K562 (cell line): ENCODE measurements around the gene MACROD2. TPM values are rescaled to one million over a fixed set of nuclear protein-coding genes. Genes with fewer than 3 reads are reported as not detected.

Experiments used
- ATAC-seq: fragments of 200-7000 bp; cut with Tn5 transposase; 3 replicates; pipeline ENCODE4 v1.9.1; 2020; ENCODE audit warnings: moderate library complexity
- BruUV-seq: library from RNA; stranded (reverse); fragments of 400-500 nt; replicated peaks from 2 replicates; lab custom pipeline; 2021; lab: Mats Ljungman, UMichigan
- CTCF ChIA-PET: fragments of 300-600 bp; formaldehyde crosslinking; extraction: SDS; loops from one replicate; lab custom pipeline; 2021; ENCODE audit warnings: low intra/inter-chr PET ratio; lab: Yijun Ruan, JAX
- POLR2A ChIA-PET: fragments of 300-600, 350-650 bp; sonication (Branson Sonifier 250); formaldehyde crosslinking; extraction: SDS; loops from one replicate; lab custom pipeline; 2021; ENCODE audit warnings: antibody characterized with exemption, inconsistent platforms; lab: Yijun Ruan, JAX
- DNase-seq, 4 experiments: peaks; one replicate each; pipeline versions ENCODE4 v3.0.0 to v3.0.0-alpha.2; 2011 to 2018; ENCODE audit warnings: low spot score in 3 of 4, mixed read lengths in 3 of 4; ENCODE audit errors: extremely low read depth in 1 of 4
- FAIRE-seq: peaks from 2 replicates; lab custom pipeline; 2011; peaks lifted over from hg19 to GRCh38; lab: Jason Lieb, UNC
- H2AFZ ChIP-seq: 2 replicates; pipeline ENCODE4 v1.6.0; 2011; ENCODE audit warnings: low read depth, low read length, control low read depth, inconsistent platforms
- H3K27ac ChIP-seq: fragments of 200-600 bp; 3 replicates; pipeline ENCODE4 v1.8.0; 2011; ENCODE audit warnings: low read depth, mild to moderate bottlenecking, control low read depth, inconsistent platforms, low read length, moderate library complexity, mixed read lengths; ENCODE audit errors: extremely low read depth
- H3K27me3 ChIP-seq, 2 experiments: fragments of 300-600 bp in 1 of 2; 2 replicates in 1 of 2; 3 replicates in 1 of 2; pipeline versions ENCODE4 v1.6.0 to v1.8.0; 2011; ENCODE audit warnings: inconsistent platforms in 2 of 2, low read length in 2 of 2, mild to moderate bottlenecking in 1 of 2, mixed read lengths in 1 of 2, moderate library complexity in 1 of 2; ENCODE audit not compliant: control insufficient read depth in 2 of 2, insufficient read depth in 2 of 2
- H3K36me3 ChIP-seq: fragments of 300-600 bp; 3 replicates; pipeline ENCODE4 v1.8.0; 2011; ENCODE audit warnings: mild to moderate bottlenecking, low read length, inconsistent platforms; ENCODE audit not compliant: control insufficient read depth, insufficient read depth
- H3K4me1 ChIP-seq, 2 experiments: fragments of 200-600 bp in 1 of 2; replicated peaks in 1 of 2; 2 replicates in 1 of 2; 3 replicates in 1 of 2; pipeline versions ENCODE4 v1.5.1 to v1.8.0; 2011; ENCODE audit warnings: inconsistent platforms in 2 of 2, low read length in 2 of 2, mild to moderate bottlenecking in 1 of 2, mixed read lengths in 1 of 2, moderate library complexity in 1 of 2; ENCODE audit not compliant: control insufficient read depth in 2 of 2, insufficient read depth in 2 of 2
- H3K4me2 ChIP-seq: 2 replicates; pipeline ENCODE4 v1.6.1; 2011; ENCODE audit warnings: low read length, control low read depth, inconsistent platforms, mixed read lengths; ENCODE audit not compliant: insufficient read depth
- H3K4me3 ChIP-seq: fragments of 200-600 bp; sonication (generic), shearing (Covaris generic); 2 replicates; pipeline ENCODE4 v1.5.1; 2016; ENCODE audit warnings: control low read depth, inconsistent platforms
- H3K79me2 ChIP-seq: fragments of 200-600 bp; 3 replicates; pipeline ENCODE4 v1.8.0; 2011; ENCODE audit warnings: low read length, inconsistent platforms; ENCODE audit not compliant: control insufficient read depth, insufficient read depth
- H3K9ac ChIP-seq, 2 experiments: 2 replicates each; pipeline versions ENCODE4 v1.6.0 to v1.6.1; 2011; ENCODE audit warnings: low read depth in 2 of 2, low read length in 2 of 2, control low read depth in 1 of 2, inconsistent platforms in 1 of 2, mild to moderate bottlenecking in 1 of 2, mixed read lengths in 1 of 2; ENCODE audit not compliant: insufficient read depth in 1 of 2
- H3K9me1 ChIP-seq: one replicate; pipeline ENCODE4 v1.6.0; 2011; ENCODE audit warnings: inconsistent platforms, mild to moderate bottlenecking, low read length, moderate library complexity; ENCODE audit not compliant: control insufficient read depth, insufficient read depth
- H3K9me3 ChIP-seq: replicated peaks from 2 replicates; pipeline ENCODE4 v1.5.1; 2011; ENCODE audit warnings: low read depth, low read length, inconsistent platforms; ENCODE audit not compliant: control insufficient read depth, insufficient read depth
- H4K20me1 ChIP-seq: replicated peaks from 2 replicates; pipeline ENCODE4 v1.6.1; 2011; ENCODE audit warnings: low read length, inconsistent platforms, mixed read lengths; ENCODE audit not compliant: control insufficient read depth, insufficient read depth
- KAT8 ChIP-seq: fragments of 450-650 bp; IDR thresholded peaks from 2 replicates; pipeline ENCODE4 v1.6.1; 2016; ENCODE audit warnings: low read depth, mild to moderate bottlenecking
- NFATC3 ChIP-seq: fragments of 450-650 bp; IDR thresholded peaks from 2 replicates; pipeline ENCODE4 v1.6.1; 2017; ENCODE audit warnings: mild to moderate bottlenecking
- NR3C1 ChIP-seq: sonication (generic); formaldehyde crosslinking; IDR thresholded peaks from 2 replicates; pipeline ENCODE4 v1.8.1; 2022; ENCODE audit warnings: missing genetic modification reagents
- POLR3A ChIP-seq: IDR thresholded peaks from 2 replicates; pipeline ENCODE4 v1.6.1; 2011; ENCODE audit warnings: borderline replicate concordance, mild to moderate bottlenecking, moderate library complexity; ENCODE audit not compliant: insufficient read length, insufficient read depth; ENCODE audit errors: extremely low read depth
- RBM25 ChIP-seq: fragments of 200-400 bp; formaldehyde crosslinking; IDR thresholded peaks from 2 replicates; pipeline ENCODE4 v1.6.1; 2018; ENCODE audit warnings: low read length, low read depth, moderate library complexity; ENCODE audit not compliant: severe bottlenecking
- ZFP1 ChIP-seq: fragments of 450-650 bp; formaldehyde crosslinking; IDR thresholded peaks from 2 replicates; pipeline ENCODE4 v1.4.0; 2020; ENCODE audit warnings: mild to moderate bottlenecking, mixed read lengths
- ZNF717 ChIP-seq: fragments of 250-450 bp; sonication (Bioruptor Pico); IDR thresholded peaks from 2 replicates; pipeline ENCODE4 v1.5.0; 2021
- WGBS: fragments of 100-300 bp; shearing (Covaris generic); methylation state at CpG from one replicate; pipeline ENCODE4 v1.1.6; 2016; ENCODE audit warnings: low coverage, mixed read lengths; ENCODE audit not compliant: insufficient coverage; ENCODE audit errors: missing lambda C conversion rate; 5-methylcytosine and 5-hydroxymethylcytosine counted together
- in situ Hi-C: fragments of 300-500 bp; cut with MboI; formaldehyde crosslinking; loops from 4 replicates; pipeline ENCODE4 v1.15.0; 2018; ENCODE audit warnings: inconsistent platforms, mixed read lengths
- intact Hi-C: fragments of 100-400 bp; cut with micrococcal nuclease; formaldehyde crosslinking; loops from 2 replicates; pipeline ENCODE4 v1.14.2; 2022
- polyA plus RNA-seq, 8 experiments: library from polyadenylated mRNA; depleted of rRNA in 4 of 8; stranded (reverse) in 5 of 8; unstranded in 3 of 8; fragments of >200 nt; fragmentation: Nextera tagmentation in 2 of 8; fragmentation: Illumina TruSeq in 1 of 8; extraction: Ambion mirVana in 2 of 8; extraction: Trizol in 1 of 8; gene quantifications; 2 replicates each; pipeline versions ENCODE4 v1.2.1 to v1.2.3, GENCODE V29; 2011 to 2014; ENCODE audit warnings: inconsistent platforms in 1 of 8, missing spikeins in 1 of 8
- total RNA-seq, 7 experiments: library from RNA; depleted of rRNA in 6 of 7; stranded (reverse); fragments of >200 nt in 6 of 7; fragmentation: Illumina TruSeq in 2 of 7; extraction: Trizol in 2 of 7; gene quantifications; 2 replicates each; pipeline versions ENCODE4 v1.2.1 to v1.2.3, GENCODE V29; 2011 to 2021; ENCODE audit warnings: low replicate concordance in 1 of 7
- TF ChIP-seq, protein P1 (sequence below): fragments of 250-450 bp; sonication (Bioruptor Pico); IDR thresholded peaks from 2 replicates; pipeline ENCODE4 v1.8.0; 2021; ENCODE audit warnings: moderate library complexity, mild to moderate bottlenecking, inconsistent platforms
- TF ChIP-seq, protein P2 (sequence below): fragments of 450-650 bp; IDR thresholded peaks from 2 replicates; pipeline ENCODE4 v1.6.1; 2016
- TF ChIP-seq, protein P3 (sequence below): fragments of 450-650 bp; IDR thresholded peaks from 2 replicates; pipeline ENCODE4 v1.6.1; 2016; ENCODE audit warnings: missing biosample characterization, missing genetic modification characterization

MACROD2 gene
- total and polyA plus RNA-seq, 9 of the 15 experiments (the other 6 are each of a cell fraction or from before 2014, with no cell fraction given), result not detected

DNA sequence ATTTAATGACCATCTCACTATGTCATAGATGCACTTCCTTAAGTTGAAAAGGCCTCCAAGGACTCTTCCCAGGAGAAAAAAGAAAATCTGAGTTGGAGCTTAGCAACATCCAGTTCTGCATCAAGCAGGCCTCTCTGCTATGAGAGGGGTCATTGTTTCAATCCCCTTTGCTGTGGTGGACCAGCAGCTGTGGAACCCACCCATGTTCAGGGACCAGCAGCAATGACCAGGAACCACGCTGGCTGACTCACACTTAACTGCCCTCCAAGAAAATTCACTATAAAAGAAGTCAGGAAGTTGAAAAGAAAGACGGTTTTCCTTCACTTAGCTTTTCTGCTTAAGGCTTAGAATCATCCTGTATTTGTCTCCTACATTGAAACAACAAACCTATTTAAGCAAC is 1404.5 kb downstream of the MACROD2 start:
- no TSS peak for BruUV-seq
- DNase-seq (no peak), FAIRE-seq (no peak), ATAC-seq (no peak)
- in situ Hi-C loops (no loop called here), intact Hi-C loops (no loop called here)
- Histone ChIP-seq H3K4me2 (no peak overlapping the region), H3K4me3 (no peak overlapping the region), H3K27me3 (no peaks in the 10 kb centered on the region), H3K27ac (no peak overlapping the region), H3K9ac (no peak overlapping the region), H3K79me2 (no peaks in the 10 kb centered on the region), H3K9me3 (no peaks in the 10 kb centered on the region), H3K4me1 (no peaks in the 10 kb centered on the region), H2AFZ (no peak overlapping the region), H4K20me1 (no peaks in the 10 kb centered on the region), H3K9me1 (no peaks in the 10 kb centered on the region), H3K36me3 (no peaks in the 10 kb centered on the region)
- ChIA-PET POLR2A (no interaction called here), CTCF (no interaction called here)
- 0% methylated on average over 2 of the region's 2 CpGs for WGBS
- TF ChIP-seq, protein P1, sequence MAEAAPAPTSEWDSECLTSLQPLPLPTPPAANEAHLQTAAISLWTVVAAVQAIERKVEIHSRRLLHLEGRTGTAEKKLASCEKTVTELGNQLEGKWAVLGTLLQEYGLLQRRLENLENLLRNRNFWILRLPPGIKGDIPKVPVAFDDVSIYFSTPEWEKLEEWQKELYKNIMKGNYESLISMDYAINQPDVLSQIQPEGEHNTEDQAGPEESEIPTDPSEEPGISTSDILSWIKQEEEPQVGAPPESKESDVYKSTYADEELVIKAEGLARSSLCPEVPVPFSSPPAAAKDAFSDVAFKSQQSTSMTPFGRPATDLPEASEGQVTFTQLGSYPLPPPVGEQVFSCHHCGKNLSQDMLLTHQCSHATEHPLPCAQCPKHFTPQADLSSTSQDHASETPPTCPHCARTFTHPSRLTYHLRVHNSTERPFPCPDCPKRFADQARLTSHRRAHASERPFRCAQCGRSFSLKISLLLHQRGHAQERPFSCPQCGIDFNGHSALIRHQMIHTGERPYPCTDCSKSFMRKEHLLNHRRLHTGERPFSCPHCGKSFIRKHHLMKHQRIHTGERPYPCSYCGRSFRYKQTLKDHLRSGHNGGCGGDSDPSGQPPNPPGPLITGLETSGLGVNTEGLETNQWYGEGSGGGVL (CRISPR knock-in tag), result no peak
- no peak for TF ChIP-seq KAT8
- TF ChIP-seq NFATC3, result no peak
- no peak for TF ChIP-seq POLR3A
- TF ChIP-seq, protein P2, sequence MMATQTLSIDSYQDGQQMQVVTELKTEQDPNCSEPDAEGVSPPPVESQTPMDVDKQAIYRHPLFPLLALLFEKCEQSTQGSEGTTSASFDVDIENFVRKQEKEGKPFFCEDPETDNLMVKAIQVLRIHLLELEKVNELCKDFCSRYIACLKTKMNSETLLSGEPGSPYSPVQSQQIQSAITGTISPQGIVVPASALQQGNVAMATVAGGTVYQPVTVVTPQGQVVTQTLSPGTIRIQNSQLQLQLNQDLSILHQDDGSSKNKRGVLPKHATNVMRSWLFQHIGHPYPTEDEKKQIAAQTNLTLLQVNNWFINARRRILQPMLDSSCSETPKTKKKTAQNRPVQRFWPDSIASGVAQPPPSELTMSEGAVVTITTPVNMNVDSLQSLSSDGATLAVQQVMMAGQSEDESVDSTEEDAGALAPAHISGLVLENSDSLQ, result no peak
- TF ChIP-seq NR3C1 (CRISPR knock-in tag), result no peak
- TF ChIP-seq ZNF717, result no peak
- no peak for TF ChIP-seq RBM25
- TF ChIP-seq, protein P3, sequence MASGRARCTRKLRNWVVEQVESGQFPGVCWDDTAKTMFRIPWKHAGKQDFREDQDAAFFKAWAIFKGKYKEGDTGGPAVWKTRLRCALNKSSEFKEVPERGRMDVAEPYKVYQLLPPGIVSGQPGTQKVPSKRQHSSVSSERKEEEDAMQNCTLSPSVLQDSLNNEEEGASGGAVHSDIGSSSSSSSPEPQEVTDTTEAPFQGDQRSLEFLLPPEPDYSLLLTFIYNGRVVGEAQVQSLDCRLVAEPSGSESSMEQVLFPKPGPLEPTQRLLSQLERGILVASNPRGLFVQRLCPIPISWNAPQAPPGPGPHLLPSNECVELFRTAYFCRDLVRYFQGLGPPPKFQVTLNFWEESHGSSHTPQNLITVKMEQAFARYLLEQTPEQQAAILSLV, result no peak
- TF ChIP-seq ZFP1 (CRISPR knock-in tag), result no peak
